Dedifferentiated amniotic fluid mesenchymal stem cell (primary cell): Measurements from ENCODE around the gene SACM1L.
A peak's percentile ranks its signal among the peaks of the same experiment; 100 is the strongest.
"Not testable (repeated sequence)": the region's sequence is repeated elsewhere in the genome, so short reads cannot be mapped to it uniquely, and the experiment has no call there.

Source experiments
- DNase-seq: peaks from one replicate; pipeline ENCODE4 v3.0.0-alpha.2; 2016; ENCODE audit errors: extremely low spot score

SACM1L gene

GRCh38 chr3:45742461-45743089 lies 53.4 kb downstream of the SACM1L start:
- no peak for DNase-seq

- DNase-seq = no peak
Observed at GRCh38 chr3:45746165-45746776, 57.1 kb downstream of the SACM1L start.

- no peak for DNase-seq
Observed at GRCh38 chr3:45746777-45747622, 57.8 kb downstream of the SACM1L start.

- DNase-seq = no peak
Observed at GRCh38 chr3:45748068-45748467, 58.9 kb downstream of the SACM1L start.

- DNase-seq = not testable (repeated sequence)
Observed at GRCh38 chr3:45749036-45749600, 59.9 kb downstream of the SACM1L start.

- no peak for DNase-seq
Observed at GRCh38 chr3:45749880-45750279, 60.7 kb downstream of the SACM1L start.

- DNase-seq = no peak
Observed at GRCh38 chr3:45751537-45752242, 62.5 kb downstream of the SACM1L start.

GRCh38 chr3:45753095-45753494 lies 63.9 kb downstream of the SACM1L start:
- DNase-seq = no peak

GRCh38 chr3:45754461-45754860 lies 65.3 kb downstream of the SACM1L start:
- DNase-seq = no peak

GRCh38 chr3:45756055-45756454 lies 66.9 kb downstream of the SACM1L start:
- DNase-seq = no peak

- not testable (repeated sequence) for DNase-seq
Observed at GRCh38 chr3:45757141-45757540, 67.9 kb downstream of the SACM1L start.

GRCh38 chr3:45758871-45759270 lies 69.7 kb downstream of the SACM1L start:
- no peak for DNase-seq

GRCh38 chr3:45759851-45760250 lies 70.7 kb downstream of the SACM1L start:
- DNase-seq = no peak

- DNase-seq = peak; percentile 46
Observed at GRCh38 chr3:45760878-45761711, 71.9 kb downstream of the SACM1L start.

- DNase-seq = no peak
Observed at GRCh38 chr3:45761831-45762230, 72.6 kb downstream of the SACM1L start.

GRCh38 chr3:45762647-45763302 lies 73.6 kb downstream of the SACM1L start:
- no peak for DNase-seq

GRCh38 chr3:45763303-45763675 lies 74.1 kb downstream of the SACM1L start:
- no peak for DNase-seq

GRCh38 chr3:45765266-45765851 lies 76.2 kb downstream of the SACM1L start:
- DNase-seq = no peak

- no peak for DNase-seq
Observed at GRCh38 chr3:45765958-45766357, 76.8 kb downstream of the SACM1L start.

GRCh38 chr3:45771166-45771775 lies 82.1 kb downstream of the SACM1L start:
- no peak for DNase-seq
